HG03280 (cell line): ENCODE measurements around the gene OAT.

Experiments used
- ATAC-seq: cut with Tn5 transposase; IDR thresholded peaks from one replicate; pipeline ENCODE4 v1.9.1; 2021; ENCODE audit warnings: mild to moderate bottlenecking, moderate library complexity; ENCODE audit not compliant: unreplicated experiment

The OAT gene

DNA sequence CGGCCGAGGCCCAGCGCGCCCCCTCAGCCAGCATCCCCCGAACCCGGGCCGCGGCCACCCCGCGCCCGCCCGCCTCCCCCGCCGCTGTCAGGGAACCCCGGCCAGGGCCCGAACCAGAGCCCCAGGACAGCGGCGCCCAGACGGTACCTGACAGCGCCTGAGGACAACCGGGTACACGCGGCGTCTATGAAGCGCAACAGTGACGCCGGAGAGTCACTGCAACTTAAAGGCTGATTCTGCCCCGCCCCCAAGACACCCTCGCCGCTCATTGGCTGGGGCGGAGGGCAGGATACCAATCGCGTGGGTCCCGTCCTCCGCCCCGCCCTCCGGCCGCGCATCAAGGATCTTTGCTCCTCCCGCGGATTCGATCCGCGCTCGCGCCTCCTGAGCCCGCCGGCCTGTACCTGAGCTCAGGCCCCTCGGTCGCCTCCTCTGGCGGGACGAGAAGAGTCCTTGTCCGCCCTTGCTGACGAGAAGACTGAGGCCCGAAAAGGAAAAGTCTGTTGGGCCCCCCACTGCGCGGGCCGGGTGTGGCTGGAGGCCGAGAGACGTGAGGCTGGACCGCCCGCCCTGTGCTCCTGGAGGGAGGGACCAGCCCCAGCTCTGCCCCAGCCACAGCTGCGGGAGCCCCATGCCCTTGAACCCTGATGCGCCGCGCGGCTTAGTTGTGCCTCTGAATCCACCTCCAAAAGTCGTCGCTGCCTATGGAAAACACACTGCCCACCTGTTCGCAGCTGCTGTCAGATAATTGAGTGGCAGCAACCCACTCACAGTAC, at the start of gene OAT:
OAT (minus strand) TSS at position 198 of the 776 bp plus-strand sequence. CDS start 6,752 bp downstream, outside the sequence.
- peak; percentile 96 for ATAC-seq

DNA sequence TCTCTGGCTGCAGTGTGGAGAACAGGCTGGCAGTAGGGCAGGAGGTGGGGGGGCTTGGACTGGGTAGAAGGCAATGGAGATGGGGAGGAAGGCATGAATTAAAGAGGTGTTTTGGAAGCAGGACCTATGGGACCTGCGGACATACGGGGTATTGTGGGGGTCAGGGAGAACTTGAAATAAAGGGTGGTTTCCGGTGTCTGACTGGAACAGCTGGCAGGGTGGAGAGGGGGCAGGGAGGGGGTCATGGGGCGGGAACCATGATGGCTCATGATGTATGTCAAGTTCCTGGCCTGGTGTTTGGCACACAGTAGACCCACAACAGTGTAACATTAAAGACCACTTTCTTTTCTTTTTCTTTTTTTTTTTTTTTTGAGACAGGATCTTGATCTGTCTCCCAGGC, 48.4 kb upstream of the OAT start:
- ATAC-seq = no peak

DNA sequence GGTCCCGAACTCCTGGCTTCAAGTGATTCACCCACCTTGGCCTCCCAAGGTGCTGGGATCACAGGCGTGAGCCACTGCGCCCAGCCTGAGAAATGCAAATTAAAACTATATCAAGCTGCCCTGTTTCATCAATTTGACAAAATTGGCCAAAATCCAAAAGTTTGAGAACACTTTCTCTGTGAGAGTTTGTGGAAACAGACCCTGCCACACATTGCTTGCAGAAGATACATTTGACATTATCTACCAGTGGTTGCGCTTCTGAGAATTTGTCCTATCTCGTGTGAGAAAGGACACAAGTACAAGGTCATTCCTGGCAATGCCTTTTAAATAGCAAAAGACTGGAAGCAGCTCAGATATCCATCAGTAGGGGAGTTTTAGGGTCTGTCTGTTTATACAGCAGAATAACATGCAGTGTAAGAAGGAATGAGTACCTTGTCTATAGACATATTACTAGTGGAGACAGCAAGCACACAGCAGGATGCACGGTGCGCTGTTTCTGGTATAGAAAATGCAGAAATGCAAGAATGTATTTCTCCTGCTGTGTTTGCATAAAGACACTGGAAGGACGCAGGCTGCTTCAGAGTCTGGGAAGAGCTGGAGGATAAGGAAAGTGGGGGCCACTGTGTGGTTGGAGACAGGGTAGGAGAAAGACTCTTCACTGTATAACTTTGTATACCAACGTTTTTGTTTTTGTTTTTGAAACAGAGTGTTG, 47.2 kb upstream of the OAT start:
- ATAC-seq = no peak

DNA sequence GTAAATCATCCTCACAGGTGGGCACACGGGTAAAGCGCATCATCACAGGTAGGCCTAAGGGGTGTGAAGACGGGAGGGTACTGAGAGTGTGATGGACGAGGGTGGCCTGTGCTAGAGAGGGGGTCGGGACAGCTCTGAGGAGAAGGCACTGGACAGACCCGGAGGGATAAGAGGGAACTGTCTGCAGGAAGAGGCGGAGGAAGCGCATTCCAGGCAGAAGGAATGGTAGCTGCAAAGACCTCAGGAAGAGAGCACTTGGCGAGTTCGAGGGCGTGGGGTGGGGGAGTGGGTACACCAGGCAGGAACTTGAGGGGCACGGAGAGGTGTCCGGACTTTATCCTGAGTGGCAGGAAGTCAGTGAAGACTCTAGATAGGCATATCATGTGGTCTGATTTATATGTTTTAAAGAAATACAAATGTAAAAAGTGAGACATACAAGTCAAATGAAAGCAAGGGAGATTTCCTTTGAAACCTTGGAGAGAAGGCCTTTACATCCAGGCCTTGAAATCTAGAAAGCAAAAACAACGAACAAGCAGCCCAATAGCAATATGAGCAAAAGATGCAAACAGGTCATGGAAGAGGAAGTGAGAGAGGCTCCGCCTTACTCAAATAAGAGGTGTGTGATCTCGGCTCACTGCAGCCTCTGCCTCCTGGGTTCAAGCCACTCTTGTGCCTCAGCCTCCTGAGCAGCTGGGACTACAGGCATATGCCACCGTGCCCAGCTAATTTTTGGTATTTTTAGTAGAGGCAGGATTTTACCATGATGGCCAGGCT, 46.5 kb upstream of the OAT start:
- ATAC-seq = peak; percentile 29

DNA sequence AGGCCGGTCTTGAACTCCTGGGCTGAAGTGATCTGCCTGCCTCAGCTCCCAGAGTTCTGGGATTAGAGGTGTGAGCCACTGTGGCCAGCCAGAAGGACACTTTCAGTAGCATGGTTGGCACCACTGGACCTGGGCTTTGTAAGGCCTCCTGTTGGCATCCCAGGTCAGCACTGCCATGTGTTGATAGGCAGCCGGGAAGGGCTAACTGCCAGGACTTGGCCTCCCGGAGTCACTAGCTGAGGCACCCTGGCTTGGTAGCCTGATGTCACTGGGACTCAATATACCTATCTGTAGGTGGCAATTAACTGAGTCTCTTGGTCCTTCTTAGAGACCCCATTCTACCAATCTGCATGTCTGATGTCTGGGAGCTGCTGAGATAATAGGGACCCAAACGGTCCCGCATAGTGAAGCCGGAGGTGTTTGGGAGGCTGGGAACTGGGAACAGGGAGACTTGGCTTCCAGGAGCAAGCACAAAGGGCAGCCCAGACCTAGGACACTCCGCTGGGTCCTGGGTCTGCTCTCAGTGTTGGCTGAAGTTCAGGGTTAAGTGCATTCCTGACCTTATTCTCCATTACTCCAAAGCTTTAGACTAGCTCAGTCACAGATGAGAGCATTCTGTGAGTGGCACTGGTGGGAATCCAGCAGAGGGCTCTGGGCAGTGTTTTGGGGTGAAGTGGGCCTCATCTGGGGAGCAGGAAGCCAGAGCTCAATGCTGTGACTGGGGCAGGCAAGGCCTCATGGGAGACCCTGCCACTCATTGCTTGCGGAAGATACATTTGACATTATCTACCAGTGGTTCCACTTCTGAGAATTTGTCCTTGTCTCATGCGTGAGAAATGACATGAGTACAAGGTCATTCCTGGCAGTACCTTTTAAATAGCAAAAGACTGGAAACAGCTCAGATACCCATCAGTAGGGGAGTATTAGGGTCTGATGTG, 45.6 kb upstream of the OAT start:
- no peak for ATAC-seq

DNA sequence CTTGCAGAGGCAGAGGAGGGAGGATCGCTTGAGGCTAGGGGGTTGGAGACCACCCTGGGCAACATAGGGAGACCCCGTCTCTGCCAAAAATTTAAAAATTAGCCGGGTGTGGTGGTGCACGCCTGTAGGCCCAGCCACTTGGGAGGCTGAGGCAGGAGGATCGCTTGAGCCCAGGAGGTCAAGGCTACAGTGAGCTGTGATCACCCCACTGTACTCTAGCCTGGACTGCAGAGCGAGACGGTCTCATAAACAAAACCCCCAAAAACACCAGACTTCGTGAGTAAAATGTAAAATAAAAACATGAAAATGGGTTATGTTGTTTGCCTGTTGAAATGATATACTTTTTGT, 43.6 kb upstream of the OAT start:
- no peak for ATAC-seq

DNA sequence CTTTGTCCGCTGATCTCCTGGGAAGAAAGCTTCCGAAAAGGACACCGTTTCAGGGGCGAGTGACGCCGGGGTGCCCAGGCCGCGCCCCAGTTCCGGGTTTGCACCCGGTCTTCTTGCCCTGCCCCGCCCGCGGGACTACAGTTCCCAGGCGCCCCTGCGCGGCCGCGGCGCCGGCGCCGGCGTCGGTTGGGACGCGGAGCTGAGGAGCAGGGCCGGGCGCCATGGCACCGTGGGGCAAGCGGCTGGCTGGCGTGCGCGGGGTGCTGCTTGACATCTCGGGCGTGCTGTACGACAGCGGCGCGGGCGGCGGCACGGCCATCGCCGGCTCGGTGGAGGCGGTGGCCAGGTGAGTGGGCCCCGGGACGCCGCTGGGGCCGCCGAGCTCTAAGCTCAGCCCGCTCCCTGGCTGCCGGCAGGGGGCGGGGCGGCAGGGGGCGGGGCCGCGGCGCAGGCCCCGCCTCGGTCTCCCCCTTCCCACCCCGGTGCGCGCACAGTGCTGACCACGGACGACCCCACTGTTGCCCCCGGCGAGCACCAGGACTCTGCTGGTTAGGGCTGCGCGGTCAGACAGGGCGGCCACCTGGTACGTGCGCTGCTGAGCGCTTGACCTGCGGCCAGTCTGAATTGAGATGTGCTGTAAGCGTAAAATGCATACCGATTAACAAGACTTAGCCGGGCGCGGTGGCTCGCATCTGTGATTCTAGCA, 43.1 kb upstream of the OAT start, which contains the start of gene LHPP:
LHPP (plus strand) TSS at position 182 of the 706 bp plus-strand sequence; CDS start at position 222, 40 bp downstream.
- ATAC-seq = peak; percentile 98

DNA sequence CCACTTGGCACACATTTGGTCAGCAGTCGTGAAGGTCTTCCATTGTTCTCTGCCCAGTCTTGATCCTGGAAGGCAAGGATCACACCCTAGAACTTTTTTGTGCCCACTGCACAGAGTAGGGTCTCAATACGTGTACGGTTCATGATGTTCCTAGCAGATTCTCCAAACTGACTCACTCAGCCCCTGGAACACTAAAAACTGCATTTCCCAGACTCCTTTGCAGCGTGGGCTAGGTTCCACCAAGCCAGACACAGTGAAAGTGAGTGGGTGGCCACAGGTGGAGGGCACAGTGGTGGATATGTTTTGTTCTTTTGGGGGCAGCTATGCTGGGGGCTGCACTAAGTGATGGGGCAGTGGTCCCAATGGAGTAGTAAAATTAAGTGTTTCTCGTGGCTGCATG, 41.4 kb upstream of the OAT start:
- ATAC-seq = no peak

DNA sequence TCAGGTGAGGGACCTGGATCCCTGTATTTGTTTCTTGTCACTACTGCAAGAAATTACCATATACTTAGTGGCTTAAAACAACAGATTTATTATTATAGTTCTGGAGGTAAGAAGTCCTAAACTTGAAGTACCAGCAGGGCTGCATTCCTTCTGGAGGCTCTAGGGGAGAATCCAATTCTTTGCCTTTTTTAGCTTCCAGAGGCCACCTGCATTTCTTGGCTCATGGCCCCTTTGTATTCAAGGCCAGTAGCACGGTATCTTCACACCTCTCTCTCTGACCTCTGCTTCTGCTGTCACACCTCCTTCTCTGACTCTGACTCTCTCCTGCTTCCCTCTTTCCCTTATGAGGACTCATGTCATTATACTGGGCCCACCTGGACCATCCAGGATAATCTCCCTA, 40.7 kb upstream of the OAT start:
- no peak for ATAC-seq

DNA sequence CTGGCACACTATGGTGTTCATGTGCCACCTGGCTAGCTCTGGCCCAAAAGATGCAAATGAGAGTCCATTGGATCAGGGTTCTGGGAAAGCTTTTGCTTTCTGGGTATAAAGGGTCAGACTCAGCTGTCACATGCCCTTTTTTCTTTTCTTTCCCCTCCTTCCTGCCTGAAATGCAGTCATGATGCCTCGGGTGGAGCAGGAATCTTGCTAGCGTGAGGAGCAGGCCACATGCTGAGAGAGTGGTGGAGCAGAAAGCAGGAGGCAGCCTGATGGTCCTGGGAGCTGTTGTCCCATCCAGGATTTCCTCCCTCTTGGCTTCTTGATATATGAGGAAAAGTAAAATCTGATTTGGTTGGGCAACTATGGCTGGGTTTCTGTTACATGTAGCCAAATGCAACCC, 40.2 kb upstream of the OAT start:
- no peak for ATAC-seq

DNA sequence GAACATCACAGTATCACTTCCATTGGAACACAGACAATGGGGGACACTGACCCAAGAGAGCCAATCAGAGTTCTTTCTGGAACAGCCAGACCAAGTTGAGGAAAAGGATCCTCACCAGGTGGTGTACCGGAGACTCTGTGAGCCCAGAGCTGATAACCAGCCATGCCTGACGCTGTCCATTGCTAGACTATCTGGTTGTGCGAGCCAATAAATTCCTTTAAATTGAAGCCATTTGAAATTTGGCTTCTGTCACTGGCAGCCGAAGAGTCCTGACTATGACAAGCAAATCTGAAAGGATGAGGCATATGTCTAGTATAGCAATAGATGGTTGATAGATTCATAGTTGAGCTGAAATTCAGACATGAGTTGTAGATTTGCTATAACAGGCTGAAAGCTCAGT, 39.8 kb upstream of the OAT start:
- ATAC-seq = no peak

DNA sequence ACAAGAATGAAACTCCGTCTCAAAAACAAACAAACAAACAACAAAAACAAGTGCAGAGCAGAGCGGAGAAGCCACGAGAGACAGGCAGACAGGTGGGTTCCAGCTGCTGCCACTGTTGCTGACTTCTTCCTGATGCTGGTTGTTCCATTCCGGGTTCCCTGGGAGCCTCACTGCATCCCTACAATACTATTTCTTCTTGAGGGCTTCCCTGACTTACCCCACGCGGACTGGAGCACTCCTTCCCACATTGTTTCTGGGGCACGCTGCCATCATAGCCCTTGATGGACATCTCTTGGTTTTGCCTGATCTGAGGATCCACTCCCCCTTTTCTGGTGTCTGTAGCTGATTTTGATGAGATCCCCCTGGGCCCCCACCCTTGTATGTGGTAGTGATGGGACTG, 36.7 kb upstream of the OAT start:
- no peak for ATAC-seq

DNA sequence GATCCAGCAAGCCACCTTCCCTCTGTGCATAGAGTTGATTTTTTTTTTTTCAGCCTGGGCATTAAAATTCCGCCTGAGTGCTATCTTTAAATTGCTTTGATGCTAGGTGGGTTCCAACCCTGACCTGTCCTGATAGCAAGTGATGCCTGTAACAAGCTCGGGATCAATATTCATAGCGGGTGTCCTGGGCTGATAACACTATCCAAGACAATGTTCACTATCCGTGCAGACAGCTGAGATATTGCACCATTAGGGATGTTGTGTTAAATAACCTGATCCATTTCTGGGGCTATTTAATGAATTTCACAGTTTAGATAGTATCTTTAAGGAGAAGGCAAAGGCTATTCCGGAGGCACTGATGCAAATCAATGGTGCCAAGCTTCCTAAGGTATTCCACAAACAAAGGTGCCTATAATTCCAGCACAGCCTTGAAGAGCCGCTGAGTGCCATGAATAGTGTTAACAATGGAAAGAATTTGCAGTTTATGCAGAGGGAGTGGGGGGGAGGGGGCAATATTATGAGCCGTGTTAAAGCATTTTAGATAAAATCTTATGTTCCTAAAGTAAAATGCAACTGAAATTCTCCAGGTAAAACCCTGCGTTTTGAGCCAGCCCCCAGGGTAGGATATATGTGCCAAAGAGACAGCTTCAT, 35.4 kb upstream of the OAT start:
- ATAC-seq = no peak

DNA sequence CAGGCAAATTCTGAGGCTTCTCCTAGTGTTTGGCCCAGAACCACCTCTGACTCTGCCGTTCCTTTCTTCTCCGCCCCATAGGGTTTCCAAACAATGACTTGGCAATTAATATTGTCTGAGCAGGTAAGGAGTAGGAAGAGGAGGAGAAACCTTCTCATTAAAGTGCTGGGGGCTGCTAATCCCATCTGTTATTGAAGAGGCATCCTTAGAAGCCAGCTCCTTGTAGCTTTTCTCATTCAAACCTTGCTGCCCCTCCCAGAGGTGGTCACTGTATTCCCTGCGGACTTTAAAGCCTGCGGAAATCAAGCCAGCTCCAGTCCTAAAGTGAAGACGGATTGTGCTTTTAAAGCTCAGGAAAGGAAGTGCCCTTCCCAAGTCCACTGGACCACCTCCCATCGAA, 32.6 kb upstream of the OAT start:
- ATAC-seq = no peak

DNA sequence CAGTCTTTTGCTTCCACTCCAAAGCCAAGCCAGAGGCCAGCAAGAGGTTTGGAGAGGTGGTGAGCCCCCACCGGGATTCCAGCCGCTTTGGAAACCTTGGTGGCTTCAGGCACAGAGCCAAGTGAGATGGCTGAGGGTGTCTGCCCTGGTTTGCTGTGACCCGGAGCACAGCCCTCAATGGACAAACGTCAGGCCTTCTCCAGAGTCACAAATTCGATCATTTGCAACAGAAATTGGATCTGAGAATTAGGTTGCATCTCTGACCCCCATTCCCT, 32.0 kb upstream of the OAT start:
- ATAC-seq = no peak

DNA sequence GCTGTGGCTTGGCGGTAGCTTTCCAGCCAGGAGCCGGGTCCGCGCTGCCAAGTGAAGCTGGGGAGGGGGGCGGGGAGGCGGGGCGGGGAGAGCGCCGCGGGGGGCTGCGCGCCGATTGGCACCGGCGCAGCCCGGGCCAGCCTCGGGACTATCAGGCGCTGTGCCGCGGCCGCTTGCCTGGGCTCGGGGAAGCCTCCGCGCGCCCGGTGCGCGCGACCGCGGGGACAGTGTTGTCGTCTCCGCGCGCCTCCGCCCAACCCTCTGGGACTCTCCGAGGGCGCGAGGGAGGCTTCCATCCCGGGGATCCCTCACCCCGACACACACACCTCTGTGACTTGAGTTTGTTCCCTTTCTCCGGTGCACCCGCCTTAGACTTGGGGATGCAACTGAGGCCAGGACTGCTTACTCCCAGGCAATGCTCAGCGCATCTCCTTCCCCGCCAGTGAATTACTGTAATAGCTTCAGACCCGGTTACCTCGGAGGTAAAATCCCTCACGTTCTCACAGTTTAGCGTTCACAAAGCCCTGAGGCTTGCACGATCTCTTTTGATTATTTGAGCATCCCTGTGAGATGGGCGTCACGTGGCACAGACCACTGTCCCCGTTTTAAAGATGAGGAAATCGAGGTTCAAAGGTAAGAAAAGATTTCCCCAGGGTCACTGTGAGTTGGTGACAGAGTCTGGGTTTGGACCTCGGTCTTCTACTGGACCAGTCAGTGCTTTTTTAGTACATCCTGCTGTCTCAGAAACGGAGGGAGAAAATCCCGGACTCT, 31.5 kb upstream of the OAT start, which contains the start of gene NKX1-2:
NKX1-2 (minus strand) TSS at position 24 of the 771 bp plus-strand sequence. CDS start 92 bp downstream, outside the sequence.
- ATAC-seq = no peak

DNA sequence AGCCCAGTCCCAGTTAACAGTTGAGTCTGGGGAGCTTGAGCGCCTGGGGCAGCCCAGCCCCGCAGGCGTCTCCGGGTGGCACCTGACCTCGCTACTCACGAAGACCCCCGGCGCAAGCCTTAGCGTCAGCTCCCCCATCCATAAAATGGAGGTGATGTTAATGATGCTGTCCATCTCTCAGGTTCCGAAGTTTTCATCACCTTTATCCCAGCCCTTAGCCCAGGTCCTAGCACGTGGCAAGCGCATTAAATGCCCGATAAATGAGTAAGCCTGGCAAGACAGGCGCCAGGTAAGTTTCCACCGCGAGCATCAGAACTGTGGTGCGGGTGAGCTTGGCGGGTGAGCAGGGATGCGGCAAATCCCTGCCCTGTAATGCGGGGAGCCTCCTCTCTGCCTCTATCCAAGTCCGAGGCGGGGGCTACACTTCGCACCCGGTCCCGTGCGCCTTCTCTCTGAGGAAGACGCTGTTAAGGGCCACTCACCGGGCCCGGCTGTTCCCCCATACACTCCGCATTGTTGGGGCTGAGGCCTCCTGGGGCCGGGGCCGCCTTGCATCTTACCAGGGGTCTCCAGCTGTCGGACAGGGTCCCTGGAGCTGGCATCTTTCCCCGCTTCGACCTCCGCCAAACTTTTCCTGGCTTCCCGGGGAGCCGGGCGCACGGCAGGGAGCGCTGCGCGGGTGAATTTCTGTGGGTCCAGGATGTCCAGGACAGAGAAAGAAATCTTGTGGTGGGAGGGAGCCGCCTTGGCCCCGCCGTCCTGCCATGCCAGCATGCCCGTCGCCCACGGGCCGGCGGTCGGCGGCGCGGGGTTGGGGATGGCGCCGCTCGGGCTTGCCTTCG, 30.7 kb upstream of the OAT start:
- ATAC-seq = no peak

DNA sequence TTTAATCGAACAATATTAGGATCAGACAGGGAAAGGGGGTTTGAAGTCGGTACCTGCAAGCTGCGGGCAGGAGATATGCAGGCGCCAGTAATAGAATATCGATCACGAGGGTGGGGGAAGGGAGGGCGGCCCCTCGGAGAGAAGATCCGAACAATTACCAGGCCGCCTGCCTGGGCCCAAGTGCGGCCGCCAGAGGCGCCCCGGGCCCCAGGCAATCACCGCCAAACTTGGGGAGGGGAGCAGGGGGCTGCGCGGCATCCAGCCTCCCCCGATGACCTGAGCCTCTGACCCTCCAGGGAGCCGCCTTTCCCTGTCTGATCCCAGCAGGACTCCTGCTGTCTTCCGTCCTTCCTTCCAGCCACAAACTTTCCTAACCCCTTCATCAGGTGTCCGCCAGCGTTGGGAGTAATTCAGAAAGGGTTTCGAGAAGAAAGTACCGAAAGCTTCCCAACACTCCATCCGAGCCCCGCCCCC, 30.0 kb upstream of the OAT start:
- ATAC-seq = no peak
